Nephron (organoid): ENCODE results near the gene GCHFR.

Source experiments
- H3K27ac Mint-ChIP-seq, 3 experiments: 2 replicates each; pipeline ENCODE4 v1.8.0; 2020; ENCODE audit warnings: mixed read lengths in 3 of 3, mild to moderate bottlenecking in 2 of 3, moderate library complexity in 1 of 3
- H3K27me3 Mint-ChIP-seq: 2 replicates; pipeline ENCODE4 v1.8.0; 2021; ENCODE audit warnings: low read depth, mild to moderate bottlenecking, moderate library complexity, mixed read lengths
- H3K36me3 Mint-ChIP-seq: 2 replicates; pipeline ENCODE4 v1.8.0; 2020; ENCODE audit warnings: low read depth, mixed read lengths
- H3K4me1 Mint-ChIP-seq: 2 replicates; pipeline ENCODE4 v1.8.0; 2020; ENCODE audit warnings: mixed read lengths
- H3K4me3 Mint-ChIP-seq, 3 experiments: 2 replicates each; pipeline ENCODE4 v1.8.0; 2020; ENCODE audit warnings: mild to moderate bottlenecking in 3 of 3, mixed read lengths in 3 of 3, moderate library complexity in 2 of 3
- H3K9me3 Mint-ChIP-seq: 2 replicates; pipeline ENCODE4 v1.8.0; 2020; ENCODE audit warnings: mixed read lengths
- CTCF ChIP-seq, 3 experiments: fragments of 200-600 bp; sonication (generic); IDR thresholded peaks; one replicate each; pipeline ENCODE4 v1.5.0; 2021; ENCODE audit warnings: antibody characterized with exemption in 3 of 3; ENCODE audit not compliant: unreplicated experiment in 3 of 3

GCHFR gene

GRCh38 chr15:40766194-40766815 lies 2.4 kb downstream of the GCHFR start:
- no peak for TF ChIP-seq CTCF (IDR thresholded peaks at IDR 0.05; ENCODE audit: unreplicated experiment in 3 of 3)
- peaks cover 5% of the 10 kb centered on the region for H3K27me3 Mint-ChIP-seq
- no peaks in the 10 kb centered on the region for H3K9me3 Mint-ChIP-seq
- H3K4me3 Mint-ChIP-seq = peak overlapping the region; percentile 5 to 57 (median 17)
- peaks cover 31% of the 10 kb centered on the region for H3K4me1 Mint-ChIP-seq
- peak overlapping the region; percentile 69 to 97 (median 91) for H3K27ac Mint-ChIP-seq
- H3K36me3 Mint-ChIP-seq = no peaks in the 10 kb centered on the region

- Mint-ChIP-seq H3K4me3 (no peak overlapping the region), H3K36me3 (no peaks in the 10 kb centered on the region), H3K9me3 (no peaks in the 10 kb centered on the region), H3K27me3 (peaks cover 5% of the 10 kb centered on the region), H3K4me1 (peaks cover 31% of the 10 kb centered on the region), H3K27ac (no peak overlapping the region)
- no peak for TF ChIP-seq CTCF (IDR thresholded peaks at IDR 0.05; ENCODE audit: unreplicated experiment in 3 of 3)
Observed at GRCh38 chr15:40766906-40767837, 3.3 kb downstream of the GCHFR start.

- Mint-ChIP-seq H3K27ac (peak overlapping the region in 2 of 3 experiments; percentile 56 to 94), H3K36me3 (no peaks in the 10 kb centered on the region), H3K9me3 (no peaks in the 10 kb centered on the region), H3K4me3 (no peak overlapping the region), H3K4me1 (peaks cover 31% of the 10 kb centered on the region), H3K27me3 (peaks cover 5% of the 10 kb centered on the region)
- TF ChIP-seq CTCF (IDR thresholded peaks at IDR 0.05; ENCODE audit: unreplicated experiment in 3 of 3) = no peak
Observed at GRCh38 chr15:40767838-40768500, 4.1 kb downstream of the GCHFR start.

- Mint-ChIP-seq H3K4me1 (peaks cover 26% of the 10 kb centered on the region), H3K4me3 (no peak overlapping the region), H3K27ac (peak overlapping the region; percentile 94 to 95 (median 94)), H3K27me3 (no peaks in the 10 kb centered on the region), H3K9me3 (no peaks in the 10 kb centered on the region), H3K36me3 (no peaks in the 10 kb centered on the region)
- no peak for TF ChIP-seq CTCF (IDR thresholded peaks at IDR 0.05; ENCODE audit: unreplicated experiment in 3 of 3)
Observed at GRCh38 chr15:40768521-40769273, 4.8 kb downstream of the GCHFR start.

GRCh38 chr15:40769274-40770146 lies 5.6 kb downstream of the GCHFR start, which contains the start of gene C15orf62:
TSS of gene C15orf62 (plus strand) at chr15:40769980. CDS start at chr15:40770496, 516 bp downstream.
- Mint-ChIP-seq H3K4me3 (peak within 1 kb of the TSS in 1 of 3 experiments; percentile 53), H3K9me3 (no peaks in the 10 kb centered on the region), H3K27me3 (no peaks in the 10 kb centered on the region), H3K27ac (peak within 1 kb of the TSS; percentile 94 to 95 (median 94)), H3K36me3 (peaks cover 4% of the 10 kb centered on the region), H3K4me1 (peaks cover 25% of the 10 kb centered on the region)
- TF ChIP-seq CTCF (IDR thresholded peaks at IDR 0.05; ENCODE audit: unreplicated experiment in 3 of 3) = no peak
